GM12878 (cell line): Measurements from ENCODE around the gene OR2H1. TPM values are rescaled to one million over a fixed set of nuclear protein-coding genes. Genes with fewer than 3 reads are reported as not detected.

Experiments
- ATAC-seq: fragments of 200-7000 bp; cut with Tn5 transposase; 3 replicates; pipeline ENCODE4 v1.9.1; 2020; ENCODE audit warnings: mild to moderate bottlenecking, moderate library complexity
- BruUV-seq: library from RNA; stranded (reverse); fragments of 400-500 nt; replicated peaks from 2 replicates; lab custom pipeline; 2021; lab: Mats Ljungman, UMichigan
- CTCF ChIA-PET: fragments of 300-600 bp; sonication (Branson Sonifier 250); formaldehyde crosslinking; extraction: SDS; loops from one replicate; lab custom pipeline; 2021; ENCODE audit warnings: inconsistent platforms; lab: Yijun Ruan, JAX
- POLR2A ChIA-PET: fragments of 350-600 bp; formaldehyde crosslinking; extraction: SDS; loops from one replicate; lab custom pipeline; 2021; ENCODE audit warnings: inconsistent platforms; lab: Charles Lee
- RAD21 ChIA-PET: fragments of 300-600 bp; sonication (Branson Sonifier 250); formaldehyde crosslinking; loops from one replicate; lab custom pipeline; 2023; ENCODE audit warnings: antibody characterized with exemption; ENCODE audit not compliant: unreplicated experiment; lab: Charles Lee
- SMC1A ChIA-PET: fragments of 300-600 bp; sonication (Branson Sonifier 250); formaldehyde crosslinking; loops from one replicate; lab custom pipeline; 2023; ENCODE audit not compliant: unreplicated experiment, uncharacterized antibody; lab: Charles Lee
- DNase-seq: peaks from one replicate; pipeline ENCODE4 v3.0.0-alpha.2; 2011; ENCODE audit warnings: low read depth, low spot score
- FAIRE-seq: peaks from 3 replicates; lab custom pipeline; 2011; peaks lifted over from hg19 to GRCh38; lab: Jason Lieb, UNC
- H2AFZ ChIP-seq: 2 replicates; pipeline ENCODE4 v1.6.0; 2011; ENCODE audit warnings: low read depth, low read length, control low read depth; ENCODE audit not compliant: control insufficient read depth
- H3K27ac ChIP-seq: 2 replicates; pipeline ENCODE4 v1.5.1; 2011; ENCODE audit warnings: control low read depth; ENCODE audit not compliant: control insufficient read depth, insufficient read depth
- H3K27me3 ChIP-seq, 2 experiments: replicated peaks in 1 of 2; 2 replicates each; pipeline versions ENCODE4 v1.6.0 to v1.6.1; 2011; ENCODE audit warnings: low read length in 1 of 2; ENCODE audit not compliant: control insufficient read depth in 2 of 2, insufficient read depth in 2 of 2
- H3K36me3 ChIP-seq, 2 experiments: 2 replicates each; pipeline ENCODE4 v1.5.1; 2011; ENCODE audit warnings: low read length in 1 of 2; ENCODE audit not compliant: control insufficient read depth in 2 of 2, insufficient read depth in 2 of 2
- H3K4me1 ChIP-seq: 2 replicates; pipeline ENCODE4 v1.6.1; 2011; ENCODE audit warnings: mild to moderate bottlenecking, low read length, moderate library complexity, mixed read lengths; ENCODE audit not compliant: control insufficient read depth, insufficient read depth
- H3K4me2 ChIP-seq: 2 replicates; pipeline ENCODE4 v1.6.0; 2011; ENCODE audit warnings: control low read depth; ENCODE audit not compliant: control insufficient read depth, insufficient read depth
- H3K4me3 ChIP-seq: fragments of 200-600 bp; sonication (generic); 2 replicates; pipeline ENCODE4 v1.5.1; 2016
- H3K79me2 ChIP-seq: 2 replicates; pipeline ENCODE4 v1.6.0; 2011; ENCODE audit warnings: low read length; ENCODE audit not compliant: control insufficient read depth, insufficient read depth
- H3K9ac ChIP-seq: 2 replicates; pipeline ENCODE4 v1.8.0; 2011; ENCODE audit warnings: low read length, control low read depth, mixed read lengths; ENCODE audit not compliant: control insufficient read depth, insufficient read depth
- H3K9me3 ChIP-seq: replicated peaks from 3 replicates; pipeline ENCODE4 v1.5.1; 2011; ENCODE audit warnings: mild to moderate bottlenecking, low read length; ENCODE audit not compliant: control insufficient read depth, insufficient read depth
- H4K20me1 ChIP-seq: 2 replicates; pipeline ENCODE4 v1.6.0; 2011; ENCODE audit not compliant: control insufficient read depth, insufficient read depth
- CBX5 ChIP-seq: sonication (generic); IDR thresholded peaks from 2 replicates; pipeline ENCODE4 v1.6.1; 2016; ENCODE audit warnings: low read depth, moderate library complexity, mild to moderate bottlenecking, inconsistent platforms
- ETV6 ChIP-seq, 2 experiments: fragments of 450-650 bp in 1 of 2; IDR thresholded peaks in 1 of 2; conservative IDR thresholded peaks in 1 of 2; 2 replicates each; pipeline ENCODE4 v1.6.1; 2014; ENCODE audit warnings: antibody characterized with exemption in 1 of 2, borderline replicate concordance in 1 of 2, low read depth in 1 of 2, mild to moderate bottlenecking in 1 of 2, moderate library complexity in 1 of 2
- EZH2 ChIP-seq: IDR thresholded peaks from 2 replicates; pipeline ENCODE4 v1.6.1; 2012; ENCODE audit warnings: low read depth, mild to moderate bottlenecking, control low read depth, inconsistent platforms, low read length, borderline replicate concordance; ENCODE audit not compliant: control insufficient read depth
- KLF5 ChIP-seq: fragments of 450-650 bp; IDR thresholded peaks from 2 replicates; pipeline ENCODE4 v1.6.1; 2014; ENCODE audit warnings: mild to moderate bottlenecking; ENCODE audit not compliant: partially characterized antibody
- MEF2A ChIP-seq: IDR thresholded peaks from 2 replicates; pipeline ENCODE4 v1.6.1; 2011; ENCODE audit warnings: low read depth, mild to moderate bottlenecking, low read length, moderate library complexity; ENCODE audit not compliant: insufficient read depth
- RFX5 ChIP-seq: IDR thresholded peaks from 2 replicates; pipeline ENCODE4 v1.6.1; 2011; ENCODE audit warnings: low read depth, low read length, improper control_type of control experiment
- RUNX3 ChIP-seq: IDR thresholded peaks from 2 replicates; pipeline ENCODE4 v1.6.1; 2012; ENCODE audit warnings: low read length, inconsistent platforms
- SMAD1 ChIP-seq: fragments of 450-650 bp; IDR thresholded peaks from 2 replicates; pipeline ENCODE4 v1.6.1; 2018; ENCODE audit warnings: mild to moderate bottlenecking, low read depth; ENCODE audit not compliant: partially characterized antibody
- SP1 ChIP-seq: IDR thresholded peaks from one replicate; pipeline ENCODE4 v1.6.1; 2011; ENCODE audit warnings: low read depth, low read length
- STAT1 ChIP-seq: fragments of 450-650 bp; conservative IDR thresholded peaks from 2 replicates; pipeline ENCODE4 v1.6.1; 2014; ENCODE audit warnings: antibody characterized with exemption, mild to moderate bottlenecking
- WRNIP1 ChIP-seq: IDR thresholded peaks from 2 replicates; pipeline ENCODE4 v1.6.1; 2011; ENCODE audit warnings: low read depth, low read length, improper control_type of control experiment, borderline replicate concordance
- ZNF207 ChIP-seq: fragments of 450-650 bp; IDR thresholded peaks from 2 replicates; pipeline ENCODE4 v1.6.1; 2014; ENCODE audit warnings: antibody characterized with exemption, mild to moderate bottlenecking, borderline replicate concordance
- ZNF384 ChIP-seq: IDR thresholded peaks from 2 replicates; pipeline ENCODE4 v1.6.1; 2012; ENCODE audit warnings: low read depth, mild to moderate bottlenecking, low read length, improper control_type of control experiment, borderline replicate concordance
- WGBS: methylation state at CpG from one replicate; pipeline ENCODE4 v1.1.6; 2016; ENCODE audit warnings: low lambda C conversion rate; ENCODE audit not compliant: insufficient replicate concordance, insufficient coverage; ENCODE audit errors: missing lambda C conversion rate; 5-methylcytosine and 5-hydroxymethylcytosine counted together
- in situ Hi-C: fragments of 300-500 bp; cut with MboI; formaldehyde crosslinking; loops from 9 replicates; pipeline ENCODE4 v1.14.3; 2018; ENCODE audit warnings: mixed read lengths
- intact Hi-C: fragments of 100-400 bp; cut with micrococcal nuclease; formaldehyde crosslinking; loops from one replicate; pipeline ENCODE4 v1.14.2; 2022; ENCODE audit not compliant: unreplicated experiment
- polyA plus RNA-seq, 11 experiments: library from polyadenylated mRNA; depleted of rRNA in 4 of 11; unstranded in 6 of 11; stranded (reverse) in 5 of 11; fragments of >200 nt; fragmentation: Nextera tagmentation in 4 of 11; fragmentation: Illumina TruSeq in 1 of 11; extraction: Ambion mirVana in 4 of 11; extraction: Trizol in 1 of 11; gene quantifications; 1 replicate in 1 of 11; 2 replicates in 10 of 11; pipeline versions ENCODE4 v1.2.1 to v1.2.3, GENCODE V29; 2011 to 2016; ENCODE audit warnings: inconsistent platforms in 2 of 11, missing spikeins in 2 of 11, low read depth in 1 of 11
- total RNA-seq, 4 experiments: library from RNA; depleted of rRNA in 3 of 4; stranded (reverse); fragments of >200 nt in 3 of 4; fragmentation: Illumina TruSeq in 1 of 4; extraction: Trizol in 1 of 4; gene quantifications; 2 replicates each; pipeline versions ENCODE4 v1.2.1 to v1.2.3, GENCODE V29; 2013 to 2021
- TF ChIP-seq, protein P1 (sequence below): IDR thresholded peaks from 2 replicates; pipeline ENCODE4 v1.6.1; 2012; ENCODE audit warnings: improper control_type of control experiment, low read depth, low read length; ENCODE audit not compliant: insufficient replicate concordance

The OR2H1 gene
- total and polyA plus RNA-seq, 10 of the 15 experiments (the other 5 are each of a cell fraction or from before 2014, with no cell fraction given), result not detected

DNA sequence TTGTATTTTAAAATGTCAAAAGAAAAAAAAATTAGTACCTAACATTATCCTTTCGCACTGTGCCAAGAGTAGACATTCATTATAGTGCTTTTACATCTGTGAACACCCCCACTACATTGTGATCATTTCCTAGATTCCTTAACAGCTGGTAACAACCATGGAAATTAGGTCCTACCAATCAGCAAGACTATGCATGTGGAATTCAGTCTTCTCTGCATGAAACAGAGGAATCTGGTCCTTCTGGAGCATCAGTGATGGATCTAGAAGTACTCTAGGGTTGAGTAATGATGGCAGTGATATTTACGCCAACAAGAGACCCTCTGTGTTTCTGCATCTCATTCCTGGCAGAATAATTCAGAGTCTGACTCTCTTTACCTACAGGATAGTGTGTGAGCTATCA is 32.8 kb upstream of the OR2H1 start:
- ChIA-PET CTCF (no interaction called here), SMC1A (no interaction called here), POLR2A (no interaction called here), RAD21 (no interaction called here)
- Histone ChIP-seq H3K79me2 (no peaks in the 10 kb centered on the region), H3K27me3 (no peaks in the 10 kb centered on the region), H4K20me1 (no peaks in the 10 kb centered on the region), H3K27ac (no peak overlapping the region), H3K4me3 (no peak overlapping the region), H3K36me3 (no peaks in the 10 kb centered on the region), H3K4me2 (no peak overlapping the region), H3K9ac (no peak overlapping the region), H2AFZ (no peak overlapping the region), H3K9me3 (no peaks in the 10 kb centered on the region), H3K4me1 (no peaks in the 10 kb centered on the region)
- DNase-seq (no peak), ATAC-seq (no peak), FAIRE-seq (no peak)
- in situ Hi-C loops (no loop called here), intact Hi-C loops (no loop called here)
- BruUV-seq, result no TSS peak
- TF ChIP-seq KLF5 (no peak), SP1 (no peak)
- WGBS, result 75% methylated on average over 2 of the region's 2 CpGs

DNA sequence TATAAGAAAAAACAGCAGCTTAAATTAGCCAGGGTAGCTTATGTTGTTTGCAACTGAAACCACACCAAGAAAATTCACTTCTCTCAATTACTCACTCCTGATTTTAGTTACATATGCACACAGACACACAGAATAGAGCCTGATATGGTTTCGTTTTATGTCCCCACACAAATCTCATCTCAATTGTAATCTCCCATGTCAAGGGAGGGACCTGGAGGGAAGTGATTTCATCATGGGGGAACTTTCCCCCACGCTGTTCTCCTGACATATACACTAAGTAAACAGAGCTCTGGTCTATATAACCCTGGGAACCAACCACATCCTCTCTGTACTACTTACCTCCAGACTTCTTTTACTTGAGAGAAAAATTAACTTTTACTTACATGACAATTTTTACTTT is 32.4 kb upstream of the OR2H1 start:
- DNase-seq (no peak), FAIRE-seq (no peak), ATAC-seq (no peak)
- Histone ChIP-seq H3K9ac (no peak overlapping the region), H3K36me3 (no peaks in the 10 kb centered on the region), H3K4me1 (no peaks in the 10 kb centered on the region), H2AFZ (no peak overlapping the region), H3K9me3 (no peaks in the 10 kb centered on the region), H3K4me3 (no peak overlapping the region), H4K20me1 (no peaks in the 10 kb centered on the region), H3K27ac (no peak overlapping the region), H3K27me3 (no peaks in the 10 kb centered on the region), H3K79me2 (no peaks in the 10 kb centered on the region), H3K4me2 (no peak overlapping the region)
- WGBS, result 11% methylated on average over 2 of the region's 2 CpGs
- ChIA-PET CTCF (no interaction called here), RAD21 (no interaction called here), SMC1A (no interaction called here), POLR2A (no interaction called here)
- intact Hi-C loops, result no loop called here
- in situ Hi-C loops, result no loop called here
- BruUV-seq, result no TSS peak
- no peak for TF ChIP-seq CBX5
- TF ChIP-seq, protein P1, sequence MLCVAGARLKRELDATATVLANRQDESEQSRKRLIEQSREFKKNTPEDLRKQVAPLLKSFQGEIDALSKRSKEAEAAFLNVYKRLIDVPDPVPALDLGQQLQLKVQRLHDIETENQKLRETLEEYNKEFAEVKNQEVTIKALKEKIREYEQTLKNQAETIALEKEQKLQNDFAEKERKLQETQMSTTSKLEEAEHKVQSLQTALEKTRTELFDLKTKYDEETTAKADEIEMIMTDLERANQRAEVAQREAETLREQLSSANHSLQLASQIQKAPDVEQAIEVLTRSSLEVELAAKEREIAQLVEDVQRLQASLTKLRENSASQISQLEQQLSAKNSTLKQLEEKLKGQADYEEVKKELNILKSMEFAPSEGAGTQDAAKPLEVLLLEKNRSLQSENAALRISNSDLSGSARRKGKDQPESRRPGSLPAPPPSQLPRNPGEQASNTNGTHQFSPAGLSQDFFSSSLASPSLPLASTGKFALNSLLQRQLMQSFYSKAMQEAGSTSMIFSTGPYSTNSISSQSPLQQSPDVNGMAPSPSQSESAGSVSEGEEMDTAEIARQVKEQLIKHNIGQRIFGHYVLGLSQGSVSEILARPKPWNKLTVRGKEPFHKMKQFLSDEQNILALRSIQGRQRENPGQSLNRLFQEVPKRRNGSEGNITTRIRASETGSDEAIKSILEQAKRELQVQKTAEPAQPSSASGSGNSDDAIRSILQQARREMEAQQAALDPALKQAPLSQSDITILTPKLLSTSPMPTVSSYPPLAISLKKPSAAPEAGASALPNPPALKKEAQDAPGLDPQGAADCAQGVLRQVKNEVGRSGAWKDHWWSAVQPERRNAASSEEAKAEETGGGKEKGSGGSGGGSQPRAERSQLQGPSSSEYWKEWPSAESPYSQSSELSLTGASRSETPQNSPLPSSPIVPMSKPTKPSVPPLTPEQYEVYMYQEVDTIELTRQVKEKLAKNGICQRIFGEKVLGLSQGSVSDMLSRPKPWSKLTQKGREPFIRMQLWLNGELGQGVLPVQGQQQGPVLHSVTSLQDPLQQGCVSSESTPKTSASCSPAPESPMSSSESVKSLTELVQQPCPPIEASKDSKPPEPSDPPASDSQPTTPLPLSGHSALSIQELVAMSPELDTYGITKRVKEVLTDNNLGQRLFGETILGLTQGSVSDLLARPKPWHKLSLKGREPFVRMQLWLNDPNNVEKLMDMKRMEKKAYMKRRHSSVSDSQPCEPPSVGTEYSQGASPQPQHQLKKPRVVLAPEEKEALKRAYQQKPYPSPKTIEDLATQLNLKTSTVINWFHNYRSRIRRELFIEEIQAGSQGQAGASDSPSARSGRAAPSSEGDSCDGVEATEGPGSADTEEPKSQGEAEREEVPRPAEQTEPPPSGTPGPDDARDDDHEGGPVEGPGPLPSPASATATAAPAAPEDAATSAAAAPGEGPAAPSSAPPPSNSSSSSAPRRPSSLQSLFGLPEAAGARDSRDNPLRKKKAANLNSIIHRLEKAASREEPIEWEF, result no peak
- TF ChIP-seq SMAD1, result no peak
- TF ChIP-seq MEF2A, result no peak
- TF ChIP-seq EZH2, result no peak
- TF ChIP-seq ETV6 (conservative IDR thresholded peaks at IDR 0.05 in 1 of 2, IDR thresholded peaks at IDR 0.05 in 1 of 2; ENCODE audit: borderline replicate concordance in 1 of 2, low read depth in 1 of 2), result no peak
- TF ChIP-seq WRNIP1, result no peak
- no peak for TF ChIP-seq ZNF207
- no peak for TF ChIP-seq RUNX3
- no peak for TF ChIP-seq ZNF384
- no peak for TF ChIP-seq STAT1
- no peak for TF ChIP-seq RFX5
